NOMO-1 treated with DMSO at 0.1 percent for 48 hours (cell line): Measurements from ENCODE around the gene SETD1B.
A peak's percentile ranks its signal among the peaks of the same experiment; 100 is the strongest.

Experiments used
- DNase-seq: peaks from one replicate; lab custom pipeline; 2025; ENCODE audit not compliant: unreplicated experiment; lab: John Stamatoyannopoulos, UW

Gene SETD1B

GRCh38 chr12:121807642-121808347, 4.0 kb downstream of the SETD1B start:
- DNase-seq: no peak

- DNase-seq: no peak
These were observed 4.8 kb downstream of the SETD1B start for GRCh38 chr12:121808623-121809022.

DNA sequence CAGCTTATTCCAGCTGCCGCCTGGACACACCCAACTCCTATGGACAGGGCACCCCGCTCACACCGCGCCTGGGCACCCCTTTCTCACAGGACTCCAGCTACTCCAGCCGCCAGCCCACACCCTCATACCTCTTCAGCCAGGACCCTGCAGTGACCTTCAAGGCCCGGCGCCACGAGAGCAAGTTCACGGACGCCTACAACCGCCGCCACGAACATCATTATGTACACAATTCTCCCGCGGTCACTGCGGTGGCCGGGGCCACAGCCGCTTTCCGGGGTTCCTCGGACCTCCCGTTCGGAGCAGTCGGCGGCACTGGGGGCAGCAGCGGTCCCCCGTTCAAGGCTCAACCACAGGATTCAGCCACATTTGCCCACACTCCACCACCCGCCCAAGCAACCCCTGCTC, 5.9 kb downstream of the SETD1B start:
- DNase-seq: no peak

DNA sequence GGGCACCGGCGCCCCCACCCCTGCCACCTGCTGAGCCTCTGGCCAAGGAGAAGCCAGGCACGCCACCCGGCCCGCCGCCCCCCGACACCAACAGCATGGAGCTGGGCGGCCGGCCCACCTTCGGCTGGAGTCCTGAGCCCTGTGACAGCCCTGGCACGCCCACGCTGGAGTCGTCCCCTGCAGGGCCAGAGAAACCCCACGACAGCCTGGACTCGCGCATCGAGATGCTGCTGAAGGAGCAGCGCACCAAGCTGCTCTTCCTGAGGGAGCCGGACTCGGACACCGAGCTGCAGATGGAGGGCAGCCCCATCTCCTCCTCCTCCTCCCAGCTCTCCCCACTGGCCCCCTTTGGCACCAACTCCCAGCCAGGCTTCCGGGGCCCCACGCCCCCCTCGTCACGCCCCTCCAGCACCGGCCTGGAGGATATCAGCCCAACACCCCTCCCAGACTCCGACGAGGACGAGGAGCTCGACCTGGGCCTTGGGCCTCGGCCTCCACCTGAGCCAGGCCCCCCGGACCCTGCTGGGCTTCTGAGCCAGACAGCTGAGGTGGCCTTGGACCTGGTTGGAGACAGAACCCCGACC, 6.5 kb downstream of the SETD1B start:
- DNase-seq: no peak

DNA sequence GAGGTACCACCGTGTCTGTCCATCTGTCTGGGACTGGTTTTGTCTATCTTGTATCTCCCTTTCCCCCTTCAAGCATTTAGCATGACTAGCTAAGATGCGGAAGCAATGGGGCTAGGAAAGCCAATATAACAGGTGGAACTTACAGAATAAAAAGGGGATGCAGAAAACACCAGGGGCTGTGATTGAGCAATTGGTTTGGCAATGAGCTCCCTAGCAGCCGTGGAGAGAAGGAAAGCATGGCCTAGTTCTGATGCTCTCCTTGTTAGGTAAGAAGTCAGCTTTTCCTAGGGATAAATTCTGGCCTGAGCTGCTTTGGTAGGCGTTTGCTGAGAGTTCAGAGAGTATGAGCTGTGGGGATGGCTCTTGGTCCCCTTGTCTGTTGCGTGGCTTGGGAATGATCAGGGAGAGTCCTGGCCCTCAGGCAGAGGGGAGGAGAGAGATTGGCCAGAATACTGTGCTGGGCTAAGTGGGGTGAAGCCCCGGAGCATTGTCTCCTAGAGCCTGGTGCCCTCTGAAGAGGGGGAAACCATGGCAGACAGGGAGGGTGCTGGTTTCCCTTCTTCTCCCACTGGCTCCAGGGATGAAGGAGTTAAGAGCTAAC, 7.1 kb downstream of the SETD1B start:
- no peak for DNase-seq

- DNase-seq: peak; percentile 60
These were observed 7.9 kb downstream of the SETD1B start for GRCh38 chr12:121811434-121812319.

GRCh38 chr12:121812320-121812871, 8.6 kb downstream of the SETD1B start:
- DNase-seq: peak; percentile 47

- DNase-seq: peak; percentile 37
These were observed 9.4 kb downstream of the SETD1B start for GRCh38 chr12:121812921-121813896.

DNA sequence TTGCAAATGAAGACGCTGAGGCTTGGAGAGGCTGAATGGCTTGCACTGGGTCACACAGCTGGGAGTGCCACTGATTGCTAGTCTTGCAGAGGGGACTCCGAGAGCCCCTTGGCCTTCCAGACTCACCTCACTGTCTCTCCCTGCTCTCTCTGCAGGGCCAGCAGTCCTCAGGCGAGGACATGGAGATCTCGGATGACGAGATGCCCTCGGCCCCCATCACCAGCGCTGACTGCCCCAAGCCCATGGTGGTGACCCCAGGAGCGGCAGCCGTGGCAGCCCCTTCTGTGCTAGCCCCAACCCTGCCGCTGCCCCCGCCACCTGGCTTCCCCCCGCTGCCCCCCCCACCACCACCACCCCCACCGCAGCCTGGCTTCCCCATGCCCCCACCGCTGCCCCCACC, 10.1 kb downstream of the SETD1B start:
- DNase-seq: no peak

DNA sequence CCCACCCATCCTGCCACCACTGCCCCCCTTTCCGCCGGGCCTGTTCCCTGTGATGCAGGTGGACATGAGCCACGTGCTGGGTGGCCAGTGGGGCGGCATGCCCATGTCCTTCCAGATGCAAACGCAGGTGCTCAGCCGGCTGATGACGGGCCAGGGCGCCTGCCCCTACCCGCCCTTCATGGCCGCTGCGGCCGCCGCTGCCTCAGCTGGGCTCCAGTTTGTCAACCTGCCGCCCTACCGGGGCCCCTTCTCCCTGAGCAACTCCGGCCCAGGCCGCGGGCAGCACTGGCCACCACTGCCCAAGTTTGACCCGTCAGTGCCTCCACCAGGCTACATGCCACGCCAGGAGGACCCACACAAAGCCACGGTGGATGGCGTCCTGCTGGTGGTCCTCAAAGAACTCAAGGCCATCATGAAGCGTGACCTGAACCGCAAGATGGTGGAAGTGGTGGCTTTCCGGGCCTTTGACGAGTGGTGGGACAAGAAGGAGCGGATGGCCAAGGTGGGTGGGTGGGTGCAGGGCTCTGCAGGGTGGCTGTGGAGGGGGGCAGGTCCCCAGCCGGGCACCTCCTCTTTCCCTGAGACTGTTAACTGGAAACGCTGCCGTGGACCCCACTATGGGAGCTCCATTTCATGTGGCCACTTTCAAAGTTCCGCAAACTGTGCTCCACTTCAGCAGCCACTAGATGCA, 10.8 kb downstream of the SETD1B start:
- no peak for DNase-seq

- no peak for DNase-seq
These were observed 11.5 kb downstream of the SETD1B start for GRCh38 chr12:121815263-121815662.

GRCh38 chr12:121816925-121817647, 13.3 kb downstream of the SETD1B start:
- DNase-seq: no peak

- DNase-seq: no peak
These were observed 13.8 kb downstream of the SETD1B start for GRCh38 chr12:121817648-121818043.

DNA sequence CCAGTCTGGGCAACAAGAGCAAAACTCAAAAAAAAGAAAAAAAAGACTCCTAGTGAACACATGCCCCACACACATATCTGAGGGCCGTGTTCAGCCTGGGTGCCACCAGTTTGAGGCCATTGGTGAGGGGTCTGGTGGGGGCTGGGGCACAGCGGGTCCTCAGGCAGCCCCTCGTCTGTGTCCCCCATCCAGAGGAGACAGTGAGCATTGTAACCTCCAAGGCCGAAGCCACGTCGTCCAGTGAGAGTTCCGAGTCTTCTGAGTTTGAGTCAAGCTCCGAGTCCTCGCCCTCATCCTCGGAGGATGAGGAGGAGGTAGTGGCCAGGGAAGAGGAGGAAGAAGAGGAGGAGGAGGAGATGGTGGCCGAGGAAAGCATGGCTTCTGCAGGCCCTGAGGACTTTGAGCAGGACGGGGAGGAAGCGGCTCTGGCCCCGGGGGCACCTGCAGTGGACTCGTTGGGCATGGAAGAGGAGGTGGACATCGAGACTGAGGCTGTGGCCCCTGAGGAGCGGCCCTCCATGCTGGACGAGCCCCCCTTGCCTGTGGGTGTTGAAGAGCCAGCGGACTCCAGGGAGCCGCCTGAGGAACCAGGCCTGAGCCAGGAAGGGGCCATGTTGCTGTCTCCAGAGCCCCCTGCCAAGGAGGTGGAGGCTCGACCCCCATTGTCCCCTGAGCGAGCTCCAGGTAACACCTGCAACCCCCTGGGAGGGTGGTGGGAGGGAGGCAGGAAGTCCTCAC, 15.6 kb downstream of the SETD1B start:
- no peak for DNase-seq

DNA sequence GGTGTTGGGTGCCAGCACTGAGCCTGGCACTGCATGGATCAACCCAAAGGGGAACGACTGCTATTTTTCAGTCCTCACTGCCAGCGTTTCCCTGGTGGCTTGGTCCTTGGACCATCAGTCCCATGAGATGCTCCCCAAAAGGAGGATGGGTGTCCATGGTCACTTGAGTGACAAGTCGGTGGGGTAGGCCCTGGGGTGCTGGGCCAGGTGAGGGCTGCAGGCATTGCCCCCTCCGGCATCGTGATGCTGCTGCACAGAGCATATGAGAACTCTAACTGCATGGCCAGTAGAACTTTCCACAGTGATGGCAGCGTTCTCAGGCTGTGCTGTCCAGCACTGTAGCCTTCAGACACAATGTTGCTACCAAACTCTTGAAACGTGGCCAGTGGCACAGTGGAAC, 16.2 kb downstream of the SETD1B start:
- DNase-seq: no peak

DNA sequence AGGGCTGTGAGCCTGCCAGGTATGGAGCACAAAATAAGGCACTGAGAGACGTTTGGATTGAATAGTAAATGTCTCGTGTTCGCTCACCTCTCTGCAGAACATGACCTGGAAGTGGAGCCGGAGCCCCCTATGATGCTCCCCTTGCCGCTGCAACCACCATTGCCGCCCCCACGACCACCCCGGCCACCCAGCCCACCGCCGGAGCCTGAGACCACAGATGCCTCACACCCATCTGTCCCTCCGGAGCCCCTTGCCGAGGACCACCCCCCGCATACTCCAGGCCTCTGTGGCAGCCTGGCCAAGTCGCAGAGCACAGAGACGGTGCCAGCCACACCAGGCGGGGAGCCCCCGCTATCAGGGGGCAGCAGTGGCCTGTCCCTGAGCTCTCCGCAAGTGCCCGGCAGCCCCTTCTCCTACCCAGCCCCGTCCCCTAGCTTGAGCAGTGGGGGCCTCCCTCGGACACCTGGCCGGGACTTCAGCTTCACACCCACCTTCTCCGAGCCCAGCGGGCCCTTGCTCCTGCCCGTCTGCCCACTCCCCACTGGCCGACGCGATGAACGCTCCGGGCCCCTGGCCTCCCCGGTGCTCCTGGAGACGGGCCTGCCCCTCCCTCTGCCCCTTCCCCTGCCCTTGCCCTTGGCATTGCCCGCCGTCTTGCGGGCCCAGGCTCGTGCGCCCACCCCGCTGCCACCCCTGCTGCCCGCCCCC, 18.7 kb downstream of the SETD1B start:
- DNase-seq: no peak

- DNase-seq: no peak
These were observed 19.4 kb downstream of the SETD1B start for GRCh38 chr12:121823101-121823726.
